ENCODE measurements around the gene NAV3.

NAV3 gene

GRCh38 chr12:77928078-77928477, 97.4 kb downstream of the NAV3 start:
- DNase-seq: no peak

GRCh38 chr12:77932216-77932615, 101.5 kb downstream of the NAV3 start:
- no peak for DNase-seq

- no peak for DNase-seq
These were observed 107.6 kb downstream of the NAV3 start for GRCh38 chr12:77938301-77938700.

- no peak for DNase-seq
These were observed 109.3 kb downstream of the NAV3 start for GRCh38 chr12:77940011-77940423.

GRCh38 chr12:77940567-77940966, 109.9 kb downstream of the NAV3 start:
- DNase-seq: no peak

- no peak for DNase-seq
These were observed 110.7 kb downstream of the NAV3 start for GRCh38 chr12:77941401-77941800.

- DNase-seq: no peak
These were observed 112.8 kb downstream of the NAV3 start for GRCh38 chr12:77943466-77943865.

- DNase-seq: no peak
These were observed 115.9 kb downstream of the NAV3 start for GRCh38 chr12:77946541-77947061.

- DNase-seq: no peak
These were observed 116.6 kb downstream of the NAV3 start for GRCh38 chr12:77947330-77947729.

GRCh38 chr12:77947746-77948145, 117.1 kb downstream of the NAV3 start:
- no peak for DNase-seq

- no peak for DNase-seq
These were observed 119.2 kb downstream of the NAV3 start for GRCh38 chr12:77949943-77950342.

- no peak for DNase-seq
These were observed 123.0 kb downstream of the NAV3 start for GRCh38 chr12:77953528-77954205.

GRCh38 chr12:77954206-77954555, 123.5 kb downstream of the NAV3 start:
- no peak for DNase-seq

- no peak for DNase-seq
These were observed 126.4 kb downstream of the NAV3 start for GRCh38 chr12:77957062-77957461.

- no peak for DNase-seq
These were observed 133.0 kb downstream of the NAV3 start for GRCh38 chr12:77963576-77964178.

GRCh38 chr12:77965790-77966189, 135.1 kb downstream of the NAV3 start:
- DNase-seq: no peak

- DNase-seq: no peak
These were observed 137.3 kb downstream of the NAV3 start for GRCh38 chr12:77968021-77968420.

GRCh38 chr12:77968571-77968970, 137.9 kb downstream of the NAV3 start:
- DNase-seq: no peak

GRCh38 chr12:77973579-77973978, 142.9 kb downstream of the NAV3 start:
- DNase-seq: no peak

- DNase-seq: no peak
These were observed 144.0 kb downstream of the NAV3 start for GRCh38 chr12:77974645-77975044.

GRCh38 chr12:77979597-77980250, 149.0 kb downstream of the NAV3 start:
- DNase-seq: no peak

GRCh38 chr12:77980782-77981181, 150.1 kb downstream of the NAV3 start:
- DNase-seq: no peak

- no peak for DNase-seq
These were observed 153.2 kb downstream of the NAV3 start for GRCh38 chr12:77983859-77984258.

- DNase-seq: no peak
These were observed 162.1 kb downstream of the NAV3 start for GRCh38 chr12:77992760-77993159.
